ENCODE data around the gene FRYL.

DNA sequence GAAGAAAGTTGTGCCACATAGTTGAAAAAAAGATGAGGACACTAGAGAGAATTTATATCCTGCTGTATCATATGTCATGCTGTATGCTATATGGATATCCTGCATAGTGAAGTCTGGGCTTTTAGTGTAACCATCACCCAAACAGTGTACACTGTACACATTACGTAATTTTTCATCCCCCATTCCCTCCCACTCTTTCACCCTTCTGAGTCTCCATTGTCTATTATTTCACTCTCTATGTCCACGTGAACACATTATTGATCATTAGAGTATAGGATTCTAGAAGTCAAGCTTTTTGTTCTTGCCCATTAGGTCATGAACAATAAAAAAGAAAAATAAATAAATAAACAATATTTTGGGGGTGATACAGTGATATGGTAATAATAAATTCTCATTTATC is 18.0 kb upstream of the FRYL start:
- TF ChIP-seq, protein P1, sequence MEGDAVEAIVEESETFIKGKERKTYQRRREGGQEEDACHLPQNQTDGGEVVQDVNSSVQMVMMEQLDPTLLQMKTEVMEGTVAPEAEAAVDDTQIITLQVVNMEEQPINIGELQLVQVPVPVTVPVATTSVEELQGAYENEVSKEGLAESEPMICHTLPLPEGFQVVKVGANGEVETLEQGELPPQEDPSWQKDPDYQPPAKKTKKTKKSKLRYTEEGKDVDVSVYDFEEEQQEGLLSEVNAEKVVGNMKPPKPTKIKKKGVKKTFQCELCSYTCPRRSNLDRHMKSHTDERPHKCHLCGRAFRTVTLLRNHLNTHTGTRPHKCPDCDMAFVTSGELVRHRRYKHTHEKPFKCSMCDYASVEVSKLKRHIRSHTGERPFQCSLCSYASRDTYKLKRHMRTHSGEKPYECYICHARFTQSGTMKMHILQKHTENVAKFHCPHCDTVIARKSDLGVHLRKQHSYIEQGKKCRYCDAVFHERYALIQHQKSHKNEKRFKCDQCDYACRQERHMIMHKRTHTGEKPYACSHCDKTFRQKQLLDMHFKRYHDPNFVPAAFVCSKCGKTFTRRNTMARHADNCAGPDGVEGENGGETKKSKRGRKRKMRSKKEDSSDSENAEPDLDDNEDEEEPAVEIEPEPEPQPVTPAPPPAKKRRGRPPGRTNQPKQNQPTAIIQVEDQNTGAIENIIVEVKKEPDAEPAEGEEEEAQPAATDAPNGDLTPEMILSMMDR (IDR thresholded peaks at IDR 0.05; ENCODE audit: low read length), result no peak
- TF ChIP-seq EZH2 (IDR thresholded peaks at IDR 0.05; ENCODE audit: borderline replicate concordance, low read length), result no peak

All from OCI-LY1 (cell line).